Caco-2 (cell line): Measurements from ENCODE around the gene OSBPL2. TPM values are rescaled to one million over a fixed set of nuclear protein-coding genes. Genes with fewer than 3 reads are reported as not detected.

Source experiments
- BruUV-seq: library from RNA; stranded (reverse); fragments of 400-500 nt; replicated peaks from 2 replicates; lab custom pipeline; 2021; lab: Mats Ljungman, UMichigan
- CTCF ChIA-PET: fragments of 300-600 bp; sonication (Branson Sonifier 250); formaldehyde crosslinking; loops from one replicate; lab custom pipeline; 2022; ENCODE audit warnings: antibody characterized with exemption; lab: Charles Lee
- POLR2A ChIA-PET: fragments of 300-600 bp; sonication (Branson Sonifier 250); formaldehyde crosslinking; loops from one replicate; lab custom pipeline; 2022; ENCODE audit warnings: antibody characterized with exemption; lab: Charles Lee
- DNase-seq, 2 experiments: peaks; one replicate each; pipeline versions ENCODE4 v3.0.0 to v3.0.0-alpha.2; 2020 to 2022
- H3K27me3 ChIP-seq: replicated peaks from 2 replicates; pipeline ENCODE4 v1.6.0; 2011; ENCODE audit warnings: low read length; ENCODE audit not compliant: control insufficient read depth, insufficient read depth
- H3K36me3 ChIP-seq: 2 replicates; pipeline ENCODE4 v1.5.1; 2011; ENCODE audit warnings: low read length; ENCODE audit not compliant: control insufficient read depth, insufficient read depth
- H3K4me1 ChIP-seq: fragments of 250-450 bp; sonication (Bioruptor Pico); 2 replicates; pipeline ENCODE4 v1.5.1; 2020; ENCODE audit warnings: mild to moderate bottlenecking
- H3K4me3 ChIP-seq: 2 replicates; pipeline ENCODE4 v1.5.1; 2011; ENCODE audit warnings: low read depth, mild to moderate bottlenecking, control low read depth, low read length
- H3K9me3 ChIP-seq: fragments of 250-450 bp; sonication (Bioruptor Pico); 2 replicates; pipeline ENCODE4 v1.5.1; 2020; ENCODE audit warnings: mild to moderate bottlenecking, moderate library complexity
- H3K27ac Mint-ChIP-seq: one replicate; pipeline ENCODE4 v1.8.0; 2022; ENCODE audit warnings: mixed read lengths; ENCODE audit not compliant: unreplicated experiment
- H3K27me3 Mint-ChIP-seq: one replicate; pipeline ENCODE4 v1.8.0; 2022; ENCODE audit warnings: mixed read lengths; ENCODE audit not compliant: insufficient read depth, unreplicated experiment
- H3K36me3 Mint-ChIP-seq: one replicate; pipeline ENCODE4 v1.8.0; 2022; ENCODE audit warnings: mild to moderate bottlenecking, mixed read lengths; ENCODE audit not compliant: insufficient read depth, unreplicated experiment
- H3K4me1 Mint-ChIP-seq: one replicate; pipeline ENCODE4 v1.8.0; 2022; ENCODE audit warnings: low read depth, mixed read lengths; ENCODE audit not compliant: unreplicated experiment
- H3K4me3 Mint-ChIP-seq: one replicate; pipeline ENCODE4 v1.8.0; 2022; ENCODE audit warnings: mild to moderate bottlenecking, moderate library complexity, mixed read lengths; ENCODE audit not compliant: unreplicated experiment
- H3K9me3 Mint-ChIP-seq: one replicate; pipeline ENCODE4 v1.8.0; 2022; ENCODE audit warnings: mixed read lengths; ENCODE audit not compliant: unreplicated experiment
- CTCF ChIP-seq, 2 experiments: fragments of 200-600 bp in 1 of 2; IDR thresholded peaks; 1 replicate in 1 of 2; 2 replicates in 1 of 2; pipeline versions ENCODE4 v1.5.1 to v1.8.0; 2011 to 2022; ENCODE audit warnings: antibody characterized with exemption in 1 of 2, control low read depth in 1 of 2, inconsistent platforms in 1 of 2, low read depth in 1 of 2, low read length in 1 of 2, mild to moderate bottlenecking in 1 of 2, moderate library complexity in 1 of 2; ENCODE audit not compliant: insufficient read depth in 1 of 2, severe bottlenecking in 1 of 2, unreplicated experiment in 1 of 2
- intact Hi-C: fragments of 100-400 bp; cut with micrococcal nuclease; formaldehyde crosslinking; loops from one replicate; pipeline ENCODE4 v1.10.0; 2022; ENCODE audit not compliant: unreplicated experiment
- total RNA-seq: library from RNA; stranded (reverse); gene quantifications from 2 replicates; pipeline ENCODE4 v1.2.3, GENCODE V29; 2022

The OSBPL2 gene
- total RNA-seq, 1 experiment from 2014 or later, result 132 TPM

GRCh38 chr20:62280303-62280702 lies 42.0 kb downstream of the OSBPL2 start:
- ChIA-PET POLR2A (no interaction called here), CTCF (no interaction called here)
- intact Hi-C loops, result no loop called here
- no TSS peak for BruUV-seq
- peaks cover 13% of the 10 kb centered on the region for H3K36me3 ChIP-seq
- H3K4me3 ChIP-seq, result no peak overlapping the region
- no peak overlapping the region for H3K4me3 Mint-ChIP-seq
- no peaks in the 10 kb centered on the region for H3K4me1 Mint-ChIP-seq
- H3K36me3 Mint-ChIP-seq, result peaks cover 100% of the 10 kb centered on the region
- no peaks in the 10 kb centered on the region for H3K4me1 ChIP-seq
- H3K9me3 Mint-ChIP-seq, result no peaks in the 10 kb centered on the region
- H3K27me3 Mint-ChIP-seq, result no peaks in the 10 kb centered on the region
- no peak for DNase-seq
- no peak overlapping the region for H3K27ac Mint-ChIP-seq
- no peak for TF ChIP-seq CTCF (IDR thresholded peaks at IDR 0.05; ENCODE audit: insufficient read depth in 1 of 2, low read depth in 1 of 2, low read length in 1 of 2, severe bottlenecking in 1 of 2, unreplicated experiment in 1 of 2)
- no peaks in the 10 kb centered on the region for H3K27me3 ChIP-seq
- H3K9me3 ChIP-seq, result no peaks in the 10 kb centered on the region

- H3K27me3 ChIP-seq, result no peaks in the 10 kb centered on the region
- Mint-ChIP-seq H3K27ac (no peak overlapping the region), H3K36me3 (peaks cover 97% of the 10 kb centered on the region), H3K4me3 (no peak overlapping the region), H3K27me3 (no peaks in the 10 kb centered on the region), H3K4me1 (no peaks in the 10 kb centered on the region), H3K9me3 (no peaks in the 10 kb centered on the region)
- no TSS peak for BruUV-seq
- peaks cover 13% of the 10 kb centered on the region for H3K36me3 ChIP-seq
- POLR2A ChIA-PET, result no interaction called here
- no peak overlapping the region for H3K4me3 ChIP-seq
- no peak for TF ChIP-seq CTCF (IDR thresholded peaks at IDR 0.05; ENCODE audit: insufficient read depth in 1 of 2, low read depth in 1 of 2, low read length in 1 of 2, severe bottlenecking in 1 of 2, unreplicated experiment in 1 of 2)
- no peaks in the 10 kb centered on the region for H3K9me3 ChIP-seq
- intact Hi-C loops, result no loop called here
- CTCF ChIA-PET, result no interaction called here
- no peaks in the 10 kb centered on the region for H3K4me1 ChIP-seq
- no peak for DNase-seq
Measured at GRCh38 chr20:62281161-62281933, 43.0 kb downstream of the OSBPL2 start.

GRCh38 chr20:62282103-62282502 lies 43.8 kb downstream of the OSBPL2 start:
- H3K4me1 Mint-ChIP-seq, result no peaks in the 10 kb centered on the region
- no peak overlapping the region for H3K4me3 ChIP-seq
- intact Hi-C loops, result no loop called here
- TF ChIP-seq CTCF (IDR thresholded peaks at IDR 0.05; ENCODE audit: insufficient read depth in 1 of 2, low read depth in 1 of 2, low read length in 1 of 2, severe bottlenecking in 1 of 2, unreplicated experiment in 1 of 2), result no peak
- H3K27me3 Mint-ChIP-seq, result no peaks in the 10 kb centered on the region
- peaks cover 17% of the 10 kb centered on the region for H3K36me3 ChIP-seq
- H3K27me3 ChIP-seq, result no peaks in the 10 kb centered on the region
- CTCF ChIA-PET, result no interaction called here
- H3K4me1 ChIP-seq, result no peaks in the 10 kb centered on the region
- no peaks in the 10 kb centered on the region for H3K9me3 Mint-ChIP-seq
- no peaks in the 10 kb centered on the region for H3K9me3 ChIP-seq
- no peak overlapping the region for H3K27ac Mint-ChIP-seq
- POLR2A ChIA-PET, result no interaction called here
- no peak overlapping the region for H3K4me3 Mint-ChIP-seq
- no TSS peak for BruUV-seq
- no peak for DNase-seq
- peaks cover 96% of the 10 kb centered on the region for H3K36me3 Mint-ChIP-seq
